IMR-90 (cell line): ENCODE measurements around the gene ARRB1. TPM values are rescaled to one million over a fixed set of nuclear protein-coding genes. Genes with fewer than 3 reads are reported as not detected.

Source experiments
- ATAC-seq: fragments of 200-7000 bp; cut with Tn5 transposase; 2 replicates; pipeline ENCODE4 v1.9.1; 2020; ENCODE audit warnings: low read depth, mild to moderate bottlenecking, moderate library complexity
- BruUV-seq: library from RNA; stranded (reverse); fragments of 400-500 nt; replicated peaks from 2 replicates; lab custom pipeline; 2021; lab: Mats Ljungman, UMichigan
- CTCF ChIA-PET: fragments of 300-600 bp; formaldehyde crosslinking; extraction: SDS; loops from one replicate; lab custom pipeline; 2021; ENCODE audit warnings: antibody characterized with exemption; lab: Yijun Ruan, JAX
- POLR2A ChIA-PET: fragments of 300-600 bp; sonication (Branson Sonifier 250); formaldehyde crosslinking; loops from one replicate; lab custom pipeline; 2022; ENCODE audit warnings: antibody characterized with exemption; ENCODE audit not compliant: unreplicated experiment; lab: Charles Lee
- DNase-seq: peaks from one replicate; pipeline ENCODE4 v3.0.0; 2013
- H2AFZ ChIP-seq: replicated peaks from 2 replicates; pipeline ENCODE3; 2013; ENCODE audit warnings: low read length, mild to moderate bottlenecking; ENCODE audit not compliant: poor library complexity
- H2AK5ac ChIP-seq: 2 replicates; pipeline ENCODE4 v1.6.1; 2013; ENCODE audit warnings: low read depth, low read length, inconsistent platforms
- H2AK9ac ChIP-seq: replicated peaks from 2 replicates; pipeline ENCODE3; 2013; ENCODE audit warnings: mild to moderate bottlenecking, low read depth, low read length, moderate library complexity; ENCODE audit not compliant: poor library complexity
- H2BK120ac ChIP-seq: 2 replicates; pipeline ENCODE4 v1.6.1; 2013; ENCODE audit warnings: low read depth, low read length, inconsistent platforms
- H2BK15ac ChIP-seq: 3 replicates; pipeline ENCODE4 v1.6.1; 2013; ENCODE audit warnings: low read depth, low read length, inconsistent platforms
- H2BK20ac ChIP-seq: 2 replicates; pipeline ENCODE4 v1.6.1; 2013; ENCODE audit warnings: low read depth, mild to moderate bottlenecking, inconsistent platforms, low read length, moderate library complexity
- H2BK5ac ChIP-seq: 2 replicates; pipeline ENCODE4 v1.6.1; 2013; ENCODE audit warnings: mild to moderate bottlenecking, low read depth, low read length, inconsistent platforms; ENCODE audit not compliant: poor library complexity, severe bottlenecking
- H3K14ac ChIP-seq: replicated peaks from 2 replicates; pipeline ENCODE4 v1.6.1; 2013; ENCODE audit warnings: low read depth, low read length, inconsistent platforms
- H3K18ac ChIP-seq: 2 replicates; pipeline ENCODE4 v1.6.1; 2013; ENCODE audit warnings: low read depth, low read length, control low read depth
- H3K23ac ChIP-seq: 2 replicates; pipeline ENCODE4 v1.6.1; 2013; ENCODE audit warnings: low read depth, low read length, inconsistent platforms
- H3K27ac ChIP-seq: 2 replicates; pipeline ENCODE4 v1.5.1; 2013; ENCODE audit warnings: mild to moderate bottlenecking, control low read depth, low read length; ENCODE audit not compliant: insufficient read depth
- H3K27me3 ChIP-seq: 2 replicates; pipeline ENCODE4 v1.6.1; 2013; ENCODE audit warnings: low read length; ENCODE audit not compliant: control insufficient read depth, insufficient read depth
- H3K36me3 ChIP-seq: 2 replicates; pipeline ENCODE4 v1.6.1; 2013; ENCODE audit warnings: low read length, mixed read lengths; ENCODE audit not compliant: control insufficient read depth, insufficient read depth
- H3K4ac ChIP-seq: 2 replicates; pipeline ENCODE4 v1.6.1; 2013; ENCODE audit warnings: low read depth, low read length, inconsistent platforms
- H3K4me1 ChIP-seq: 2 replicates; pipeline ENCODE4 v1.6.1; 2013; ENCODE audit warnings: low read length, mixed read lengths; ENCODE audit not compliant: control insufficient read depth, insufficient read depth
- H3K4me2 ChIP-seq: 2 replicates; pipeline ENCODE4 v1.6.1; 2013; ENCODE audit warnings: low read depth, mild to moderate bottlenecking, control low read depth, low read length, moderate library complexity
- H3K4me3 ChIP-seq: 2 replicates; pipeline ENCODE4 v1.5.1; 2013; ENCODE audit warnings: low read depth, mild to moderate bottlenecking, control low read depth, low read length, moderate library complexity; ENCODE audit not compliant: insufficient read depth
- H3K56ac ChIP-seq: 2 replicates; pipeline ENCODE4 v1.6.1; 2013; ENCODE audit warnings: low read length, inconsistent platforms; ENCODE audit not compliant: insufficient read depth; ENCODE audit errors: extremely low read depth
- H3K79me1 ChIP-seq, 2 experiments: 2 replicates each; pipeline ENCODE4 v1.6.1; 2013; ENCODE audit warnings: low read length in 2 of 2, inconsistent platforms in 1 of 2, low read depth in 1 of 2
- H3K9ac ChIP-seq: 2 replicates; pipeline ENCODE4 v1.6.1; 2013; ENCODE audit warnings: low read depth, low read length, control low read depth
- H3K9me1 ChIP-seq: 2 replicates; pipeline ENCODE4 v1.6.1; 2013; ENCODE audit warnings: low read length, inconsistent platforms; ENCODE audit not compliant: insufficient read depth
- H3K9me3 ChIP-seq: 2 replicates; pipeline ENCODE4 v1.6.1; 2013; ENCODE audit warnings: low read length; ENCODE audit not compliant: control insufficient read depth, insufficient read depth
- H4K20me1 ChIP-seq: 2 replicates; pipeline ENCODE4 v1.6.1; 2013; ENCODE audit warnings: low read length, inconsistent platforms; ENCODE audit not compliant: insufficient read depth
- H4K5ac ChIP-seq: 2 replicates; pipeline ENCODE4 v1.6.1; 2013; ENCODE audit warnings: mild to moderate bottlenecking, low read depth, low read length, control low read depth
- H4K8ac ChIP-seq, 2 experiments: 2 replicates each; pipeline ENCODE4 v1.6.1; 2013; ENCODE audit warnings: low read depth in 2 of 2, low read length in 2 of 2, control low read depth in 1 of 2, inconsistent platforms in 1 of 2
- H4K91ac ChIP-seq: 2 replicates; pipeline ENCODE4 v1.6.1; 2013; ENCODE audit warnings: low read depth, low read length, inconsistent platforms; ENCODE audit not compliant: insufficient read depth
- BHLHE40 ChIP-seq: fragments of 150-350 bp; IDR thresholded peaks from 2 replicates; pipeline ENCODE4 v1.6.1; 2016; ENCODE audit warnings: mild to moderate bottlenecking, low read depth, low read length
- CEBPB ChIP-seq: IDR thresholded peaks from 2 replicates; pipeline ENCODE4 v1.6.1; 2012; ENCODE audit warnings: low read depth, low read length, improper control_type of control experiment
- CHD1 ChIP-seq: IDR thresholded peaks from 2 replicates; pipeline ENCODE4 v1.6.1; 2012; ENCODE audit warnings: low read depth, low read length, improper control_type of control experiment
- CTCF ChIP-seq: conservative IDR thresholded peaks from 2 replicates; pipeline ENCODE4 v1.5.1; 2012; ENCODE audit warnings: mild to moderate bottlenecking, low read depth, low read length, improper control_type of control experiment
- FOS ChIP-seq: fragments of 150-350 bp; IDR thresholded peaks from 2 replicates; pipeline ENCODE4 v1.6.1; 2016; ENCODE audit warnings: low read depth, low read length
- MAFK ChIP-seq: IDR thresholded peaks from 2 replicates; pipeline ENCODE4 v1.6.1; 2012; ENCODE audit warnings: low read depth, low read length, improper control_type of control experiment
- MXI1 ChIP-seq: IDR thresholded peaks from 2 replicates; pipeline ENCODE4 v1.6.1; 2012; ENCODE audit warnings: low read depth, mild to moderate bottlenecking, low read length, moderate library complexity, borderline replicate concordance
- NFE2L2 ChIP-seq: fragments of 150-350 bp; IDR thresholded peaks from 2 replicates; pipeline ENCODE4 v1.6.1; 2016; ENCODE audit warnings: low read depth, mild to moderate bottlenecking, low read length
- POLR2A ChIP-seq: IDR thresholded peaks from 2 replicates; pipeline ENCODE4 v1.6.1; 2012; ENCODE audit warnings: mild to moderate bottlenecking, low read depth, low read length
- RAD21 ChIP-seq: IDR thresholded peaks from 2 replicates; pipeline ENCODE4 v1.6.1; 2012; ENCODE audit warnings: low read length, improper control_type of control experiment
- SMC3 ChIP-seq: fragments of 150-350 bp; IDR thresholded peaks from 2 replicates; pipeline ENCODE4 v1.6.1; 2016; ENCODE audit warnings: low read depth, mild to moderate bottlenecking, antibody characterized with exemption, low read length, moderate library complexity
- USF2 ChIP-seq: fragments of 150-350 bp; IDR thresholded peaks from 2 replicates; pipeline ENCODE4 v1.6.1; 2017; ENCODE audit warnings: mild to moderate bottlenecking, antibody characterized with exemption, low read length, low read depth
- WGBS, 2 experiments: methylation state at CpG; one replicate each; pipeline versions ENCODE4 v1.1.5 to v1.1.7; 2013; ENCODE audit warnings: missing lambda C conversion rate in 2 of 2; ENCODE audit not compliant: insufficient read length in 1 of 2; ENCODE audit errors: extremely low coverage in 2 of 2; 5-methylcytosine and 5-hydroxymethylcytosine counted together
- dilution Hi-C: fragments of 300-500 bp; cut with HindIII; formaldehyde crosslinking; loops from one replicate; pipeline ENCODE4 v1.14.3; 2018; ENCODE audit warnings: low sequenced_read_pairs; ENCODE audit not compliant: unreplicated experiment
- in situ Hi-C: fragments of 300-500 bp; cut with MboI; formaldehyde crosslinking; loops from 3 replicates; pipeline ENCODE4 v1.14.3; 2019; ENCODE audit warnings: low sequenced_read_pairs, inconsistent platforms, mixed read lengths
- intact Hi-C: fragments of 100-400 bp; cut with micrococcal nuclease; formaldehyde crosslinking; loops from 2 replicates; pipeline ENCODE4 v1.10.0; 2022
- polyA plus RNA-seq, 3 experiments: library from polyadenylated mRNA; depleted of rRNA; stranded (reverse); fragments of >200 nt; gene quantifications; 2 replicates each; pipeline ENCODE4 v1.2.3, GENCODE V29; 2012; ENCODE audit warnings: low replicate concordance in 1 of 3
- total RNA-seq: library from RNA; depleted of rRNA; stranded (reverse); fragments of >200 nt; gene quantifications from 2 replicates; pipeline ENCODE4 v1.2.3, GENCODE V29; 2012

The ARRB1 gene
- total and polyA plus RNA-seq, 2 of the 4 experiments (the other 2 are of a cell fraction) = 11.0 to 17.4 TPM

GRCh38 chr11:75355051-75355450, 3.6 kb upstream of the ARRB1 start:
- no peak for DNase-seq
- Histone ChIP-seq H4K20me1 (no peaks in the 10 kb centered on the region), H2AK5ac (no peak overlapping the region), H2BK5ac (no peak overlapping the region), H3K56ac (no peak overlapping the region), H3K36me3 (no peaks in the 10 kb centered on the region), H3K4me1 (peaks cover 14% of the 10 kb centered on the region), H2BK20ac (no peak overlapping the region), H4K91ac (no peak overlapping the region), H3K27ac (no peak overlapping the region), H3K18ac (no peak overlapping the region), H3K9ac (no peak overlapping the region), H4K8ac (no peak overlapping the region), H3K79me1 (peaks cover 0 to 11% of the 10 kb centered on the region in 2 experiments; a peak in 2 of 4 replicates), H2AK9ac (no peak overlapping the region), H3K4me3 (no peak overlapping the region), H3K9me3 (no peaks in the 10 kb centered on the region), H3K27me3 (peaks cover 7% of the 10 kb centered on the region), H4K5ac (no peak overlapping the region), H2BK15ac (no peak overlapping the region), H3K9me1 (peaks cover 8% of the 10 kb centered on the region), H2BK120ac (no peak overlapping the region), H3K23ac (no peak overlapping the region), H3K4me2 (no peak overlapping the region), H2AFZ (no peak overlapping the region), H3K4ac (no peak overlapping the region), H3K14ac (no peak overlapping the region)
- ATAC-seq = no peak
- ChIA-PET CTCF (interaction anchor here (0.6 kb wide), 1 partner anchor 14 kb away, joined by 3 read pairs; no protein-coding TSS in a partner anchor), POLR2A (no interaction called here)
- dilution Hi-C loops = no loop called here
- in situ Hi-C loops = no loop called here
- BruUV-seq = no TSS peak
- intact Hi-C loops = no loop called here
- WGBS, 2 experiments = 92% methylated on average over 3 of the region's 10 CpGs; no CpG with 5 or more reads in 1 of the 2 experiments
- TF ChIP-seq MAFK (no peak), NFE2L2 (no peak), CEBPB (no peak), MXI1 (no peak), CHD1 (no peak), USF2 (no peak), CTCF (no peak), FOS (no peak), BHLHE40 (no peak), SMC3 (no peak), POLR2A (no peak), RAD21 (no peak)
